HepG2 (cell line): ENCODE results near the gene PYY. TPM values are rescaled to one million over a fixed set of nuclear protein-coding genes. Genes with fewer than 3 reads are reported as not detected.
A peak's percentile ranks its signal among the peaks of the same experiment; 100 is the strongest.

Experiments
- ASH2L ChIP-seq: fragments of 300-600, 200-600 bp; sonication (generic); IDR thresholded peaks from 2 replicates; pipeline ENCODE4 v1.7.0; 2017; ENCODE audit warnings: low read depth, mild to moderate bottlenecking, moderate library complexity, mixed read lengths, low read length; ENCODE audit not compliant: insufficient read length
- EED ChIP-seq: sonication (generic); formaldehyde crosslinking; IDR thresholded peaks from 2 replicates; pipeline ENCODE4 v1.5.0; 2020; ENCODE audit warnings: mild to moderate bottlenecking, missing genetic modification reagents
- ELF4 ChIP-seq: sonication (generic); formaldehyde crosslinking; IDR thresholded peaks from 2 replicates; pipeline ENCODE4 v1.5.0; 2020; ENCODE audit warnings: missing genetic modification reagents, mild to moderate bottlenecking, moderate library complexity, borderline replicate concordance
- MED13 ChIP-seq: sonication (generic); formaldehyde crosslinking; IDR thresholded peaks from 2 replicates; pipeline ENCODE4 v1.5.0; 2020; ENCODE audit warnings: missing genetic modification reagents
- NFATC3 ChIP-seq: sonication (generic); formaldehyde crosslinking; IDR thresholded peaks from 2 replicates; pipeline ENCODE4 v1.5.1; 2020; ENCODE audit warnings: mild to moderate bottlenecking, missing genetic modification reagents
- NR2C2 ChIP-seq: sonication (generic); formaldehyde crosslinking; IDR thresholded peaks from 2 replicates; pipeline ENCODE4 v1.4.0; 2020; ENCODE audit warnings: missing genetic modification reagents, mild to moderate bottlenecking, moderate library complexity, borderline replicate concordance
- PAWR ChIP-seq: sonication (generic); formaldehyde crosslinking; IDR thresholded peaks from 2 replicates; pipeline ENCODE4 v1.4.0; 2020; ENCODE audit warnings: missing genetic modification reagents, mild to moderate bottlenecking, borderline replicate concordance
- RFX1 ChIP-seq: fragments of 450-650 bp; IDR thresholded peaks from 2 replicates; pipeline ENCODE4 v1.6.1; 2017
- SMAD1 ChIP-seq: sonication (generic); formaldehyde crosslinking; IDR thresholded peaks from 2 replicates; pipeline ENCODE4 v1.4.0; 2020; ENCODE audit warnings: missing genetic modification reagents, low read depth, mild to moderate bottlenecking, borderline replicate concordance
- TEAD2 ChIP-seq: sonication (generic); formaldehyde crosslinking; IDR thresholded peaks from 2 replicates; pipeline ENCODE4 v1.9.0; 2021; ENCODE audit warnings: missing genetic modification reagents
- TSC22D2 ChIP-seq: sonication (generic); formaldehyde crosslinking; IDR thresholded peaks from 2 replicates; pipeline ENCODE4 v1.5.1; 2020; ENCODE audit warnings: missing genetic modification reagents, mild to moderate bottlenecking, borderline replicate concordance
- ZFP62 ChIP-seq: sonication (generic); formaldehyde crosslinking; IDR thresholded peaks from 2 replicates; pipeline ENCODE4 v1.4.0; 2020; ENCODE audit warnings: missing genetic modification reagents
- ZNF20 ChIP-seq: sonication (generic); formaldehyde crosslinking; IDR thresholded peaks from 2 replicates; pipeline ENCODE4 v1.4.0; 2020; ENCODE audit warnings: mild to moderate bottlenecking, moderate library complexity, missing genetic modification reagents
- ZNF274 ChIP-seq: sonication (generic); formaldehyde crosslinking; IDR thresholded peaks from 2 replicates; pipeline ENCODE4 v1.5.1; 2020; ENCODE audit warnings: mild to moderate bottlenecking, missing genetic modification reagents
- ZNF446 ChIP-seq: sonication (generic); formaldehyde crosslinking; IDR thresholded peaks from 2 replicates; pipeline ENCODE4 v1.5.0; 2020; ENCODE audit warnings: mild to moderate bottlenecking, missing genetic modification reagents
- ZNF557 ChIP-seq: sonication (generic); formaldehyde crosslinking; IDR thresholded peaks from 2 replicates; pipeline ENCODE4 v1.4.0; 2020; ENCODE audit warnings: missing genetic modification reagents
- ZNF563 ChIP-seq: sonication (generic); formaldehyde crosslinking; IDR thresholded peaks from 2 replicates; pipeline ENCODE4 v1.8.0; 2022; ENCODE audit warnings: mild to moderate bottlenecking, moderate library complexity, missing genetic modification reagents
- ZNF75D ChIP-seq: sonication (generic); formaldehyde crosslinking; IDR thresholded peaks from 2 replicates; pipeline ENCODE4 v1.8.1; 2023; ENCODE audit warnings: missing genetic modification reagents, mild to moderate bottlenecking, borderline replicate concordance
- polyA plus RNA-seq, 8 experiments: library from polyadenylated mRNA; depleted of rRNA in 3 of 8; stranded (reverse) in 7 of 8; unstranded in 1 of 8; fragments of >200 nt; fragmentation: Illumina TruSeq in 4 of 8; extraction: Trizol in 4 of 8; gene quantifications; 2 replicates each; pipeline versions ENCODE4 v1.2.1 to v1.2.3, GENCODE V29; 2011 to 2016; ENCODE audit warnings: low read depth in 4 of 8, missing spikeins in 1 of 8, mixed read lengths in 1 of 8; ENCODE audit not compliant: insufficient read depth in 1 of 8
- total RNA-seq, 5 experiments: library from RNA; depleted of rRNA; stranded (reverse); fragments of >200 nt; fragmentation: Illumina TruSeq; extraction: Trizol; gene quantifications; 2 replicates each; pipeline ENCODE4 v1.2.3, GENCODE V29; 2016; ENCODE audit warnings: low read depth in 1 of 5
- TF ChIP-seq, protein P1 (sequence below): sonication (generic); formaldehyde crosslinking; conservative IDR thresholded peaks from 2 replicates; pipeline ENCODE4 v1.4.0; 2020; ENCODE audit warnings: missing genetic modification reagents
- TF ChIP-seq, protein P2 (sequence below): sonication (generic); formaldehyde crosslinking; IDR thresholded peaks from 2 replicates; pipeline ENCODE4 v1.8.1; 2023; ENCODE audit warnings: mild to moderate bottlenecking, inconsistent platforms, moderate library complexity, missing genetic modification reagents, borderline replicate concordance
- TF ChIP-seq, protein P3 (sequence below): IDR thresholded peaks from 2 replicates; pipeline ENCODE4 v1.6.1; 2016; ENCODE audit warnings: missing genetic modification reagents, missing compliant biosample characterization
- TF ChIP-seq, protein P4 (sequence below): sonication (generic); formaldehyde crosslinking; IDR thresholded peaks from 2 replicates; pipeline ENCODE4 v1.8.0; 2022; ENCODE audit warnings: missing genetic modification reagents, low read depth, mild to moderate bottlenecking, borderline replicate concordance
- TF ChIP-seq, protein P5 (sequence below): sonication (generic); formaldehyde crosslinking; IDR thresholded peaks from 2 replicates; pipeline ENCODE4 v1.4.0; 2020; ENCODE audit warnings: missing genetic modification reagents

The PYY gene
- total and polyA plus RNA-seq, 2 of the 13 experiments (the other 11 are each of a cell fraction or from before 2014, with no cell fraction given) = 0.25 TPM; not detected in 1

DNA sequence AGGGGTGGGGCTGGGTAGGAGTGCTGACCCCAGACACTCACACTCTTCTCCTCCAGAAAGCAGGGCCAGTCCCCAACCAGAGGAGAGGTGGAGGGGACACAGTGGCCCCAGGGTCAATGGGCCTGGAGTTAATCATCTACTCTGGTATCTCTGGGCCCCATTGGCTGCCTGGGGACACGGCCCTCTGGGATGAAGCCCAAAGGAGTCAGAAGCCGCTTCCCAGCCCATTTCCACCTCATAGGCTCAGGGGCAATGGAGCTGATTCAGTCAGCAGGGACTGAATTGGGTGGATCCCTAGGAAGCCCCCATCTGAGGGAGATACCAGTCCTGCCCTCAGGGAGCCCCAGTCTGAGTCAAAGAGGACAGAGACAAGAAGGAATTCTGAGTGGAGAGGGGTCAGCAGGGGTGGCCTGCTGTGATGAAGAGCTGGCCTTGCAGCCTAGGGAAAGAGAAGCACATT lies 47.8 kb upstream of the PYY start (continued):
- no peak for TF ChIP-seq ZNF446
- no peak for TF ChIP-seq ELF4 (CRISPR knock-in tag)
- TF ChIP-seq, protein P1, sequence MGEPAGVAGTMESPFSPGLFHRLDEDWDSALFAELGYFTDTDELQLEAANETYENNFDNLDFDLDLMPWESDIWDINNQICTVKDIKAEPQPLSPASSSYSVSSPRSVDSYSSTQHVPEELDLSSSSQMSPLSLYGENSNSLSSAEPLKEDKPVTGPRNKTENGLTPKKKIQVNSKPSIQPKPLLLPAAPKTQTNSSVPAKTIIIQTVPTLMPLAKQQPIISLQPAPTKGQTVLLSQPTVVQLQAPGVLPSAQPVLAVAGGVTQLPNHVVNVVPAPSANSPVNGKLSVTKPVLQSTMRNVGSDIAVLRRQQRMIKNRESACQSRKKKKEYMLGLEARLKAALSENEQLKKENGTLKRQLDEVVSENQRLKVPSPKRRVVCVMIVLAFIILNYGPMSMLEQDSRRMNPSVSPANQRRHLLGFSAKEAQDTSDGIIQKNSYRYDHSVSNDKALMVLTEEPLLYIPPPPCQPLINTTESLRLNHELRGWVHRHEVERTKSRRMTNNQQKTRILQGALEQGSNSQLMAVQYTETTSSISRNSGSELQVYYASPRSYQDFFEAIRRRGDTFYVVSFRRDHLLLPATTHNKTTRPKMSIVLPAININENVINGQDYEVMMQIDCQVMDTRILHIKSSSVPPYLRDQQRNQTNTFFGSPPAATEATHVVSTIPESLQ (CRISPR knock-in tag) = no peak
- TF ChIP-seq ZNF563 (CRISPR knock-in tag) = 0 out of 2 replicates have a peak, but pooled peaks have one; percentile 2
- TF ChIP-seq, protein P2, sequence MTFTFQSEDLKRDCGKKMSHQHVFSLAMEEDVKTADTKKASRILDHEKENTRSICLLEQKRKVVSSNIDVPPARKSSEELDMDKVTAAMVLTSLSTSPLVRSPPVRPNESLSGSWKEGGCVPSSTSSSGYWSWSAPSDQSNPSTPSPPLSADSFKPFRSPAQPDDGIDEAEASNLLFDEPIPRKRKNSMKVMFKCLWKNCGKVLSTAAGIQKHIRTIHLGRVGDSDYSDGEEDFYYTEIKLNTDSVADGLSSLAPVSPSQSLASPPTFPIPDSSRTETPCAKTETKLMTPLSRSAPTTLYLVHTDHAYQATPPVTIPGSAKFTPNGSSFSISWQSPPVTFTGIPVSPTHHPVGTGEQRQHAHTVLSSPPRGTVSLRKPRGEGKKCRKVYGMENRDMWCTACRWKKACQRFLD = no peak; the same call in 1 of the 2 replicates
- no peak for TF ChIP-seq PAWR
- no peak for TF ChIP-seq SMAD1 (CRISPR knock-in tag)
- no peak for TF ChIP-seq RFX1
- no peak for TF ChIP-seq ZFP62 (CRISPR knock-in tag)
- TF ChIP-seq ZNF274 (CRISPR knock-in tag) = no peak
- no peak; the same call in 1 of the 2 replicates for TF ChIP-seq TSC22D2
- TF ChIP-seq, protein P3, sequence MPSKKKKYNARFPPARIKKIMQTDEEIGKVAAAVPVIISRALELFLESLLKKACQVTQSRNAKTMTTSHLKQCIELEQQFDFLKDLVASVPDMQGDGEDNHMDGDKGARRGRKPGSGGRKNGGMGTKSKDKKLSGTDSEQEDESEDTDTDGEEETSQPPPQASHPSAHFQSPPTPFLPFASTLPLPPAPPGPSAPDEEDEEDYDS (CRISPR knock-in tag) = peak; percentile 96
- no peak; the same call in 1 of the 2 replicates for TF ChIP-seq EED (CRISPR knock-in tag)
- TF ChIP-seq ZNF20 (CRISPR knock-in tag) = no peak
- TF ChIP-seq, protein P4, sequence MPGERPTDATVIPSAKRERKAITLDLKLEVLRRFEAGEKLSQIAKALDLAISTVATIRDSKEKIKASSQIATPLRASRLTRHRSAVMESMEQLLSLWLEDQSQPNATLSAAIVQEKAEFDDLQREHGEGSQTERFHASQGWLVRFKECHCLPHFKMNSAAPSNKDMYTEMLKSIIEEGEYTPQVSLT (CRISPR knock-in tag) = no peak
- TF ChIP-seq, protein P5, sequence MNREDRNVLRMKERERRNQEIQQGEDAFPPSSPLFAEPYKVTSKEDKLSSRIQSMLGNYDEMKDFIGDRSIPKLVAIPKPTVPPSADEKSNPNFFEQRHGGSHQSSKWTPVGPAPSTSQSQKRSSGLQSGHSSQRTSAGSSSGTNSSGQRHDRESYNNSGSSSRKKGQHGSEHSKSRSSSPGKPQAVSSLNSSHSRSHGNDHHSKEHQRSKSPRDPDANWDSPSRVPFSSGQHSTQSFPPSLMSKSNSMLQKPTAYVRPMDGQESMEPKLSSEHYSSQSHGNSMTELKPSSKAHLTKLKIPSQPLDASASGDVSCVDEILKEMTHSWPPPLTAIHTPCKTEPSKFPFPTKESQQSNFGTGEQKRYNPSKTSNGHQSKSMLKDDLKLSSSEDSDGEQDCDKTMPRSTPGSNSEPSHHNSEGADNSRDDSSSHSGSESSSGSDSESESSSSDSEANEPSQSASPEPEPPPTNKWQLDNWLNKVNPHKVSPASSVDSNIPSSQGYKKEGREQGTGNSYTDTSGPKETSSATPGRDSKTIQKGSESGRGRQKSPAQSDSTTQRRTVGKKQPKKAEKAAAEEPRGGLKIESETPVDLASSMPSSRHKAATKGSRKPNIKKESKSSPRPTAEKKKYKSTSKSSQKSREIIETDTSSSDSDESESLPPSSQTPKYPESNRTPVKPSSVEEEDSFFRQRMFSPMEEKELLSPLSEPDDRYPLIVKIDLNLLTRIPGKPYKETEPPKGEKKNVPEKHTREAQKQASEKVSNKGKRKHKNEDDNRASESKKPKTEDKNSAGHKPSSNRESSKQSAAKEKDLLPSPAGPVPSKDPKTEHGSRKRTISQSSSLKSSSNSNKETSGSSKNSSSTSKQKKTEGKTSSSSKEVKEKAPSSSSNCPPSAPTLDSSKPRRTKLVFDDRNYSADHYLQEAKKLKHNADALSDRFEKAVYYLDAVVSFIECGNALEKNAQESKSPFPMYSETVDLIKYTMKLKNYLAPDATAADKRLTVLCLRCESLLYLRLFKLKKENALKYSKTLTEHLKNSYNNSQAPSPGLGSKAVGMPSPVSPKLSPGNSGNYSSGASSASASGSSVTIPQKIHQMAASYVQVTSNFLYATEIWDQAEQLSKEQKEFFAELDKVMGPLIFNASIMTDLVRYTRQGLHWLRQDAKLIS (CRISPR knock-in tag) = no peak
- TF ChIP-seq ZNF557 (CRISPR knock-in tag) = no peak
- peak; percentile 76 for TF ChIP-seq NR2C2 (CRISPR knock-in tag)
- no peak for TF ChIP-seq MED13 (CRISPR knock-in tag)
- no peak for TF ChIP-seq TEAD2 (CRISPR knock-in tag)
- TF ChIP-seq NFATC3 (CRISPR knock-in tag) = no peak
- no peak for TF ChIP-seq ZNF75D
- no peak for TF ChIP-seq ASH2L
